HEK293T (cell line): ENCODE measurements around the gene GADD45G.

Experiments
- CTCF ChIA-PET: fragments of 350-600 bp; formaldehyde crosslinking; extraction: SDS; loops from one replicate; lab custom pipeline; 2021; ENCODE audit warnings: antibody characterized with exemption, inconsistent platforms; lab: Yijun Ruan, JAX
- POLR2A ChIA-PET: fragments of 350-600 bp; formaldehyde crosslinking; extraction: SDS; loops from one replicate; lab custom pipeline; 2020; ENCODE audit warnings: antibody characterized with exemption, inconsistent platforms; lab: Yijun Ruan, JAX
- DNase-seq: peaks from one replicate; pipeline ENCODE4 v3.0.0; 2012; ENCODE audit warnings: mixed read lengths; ENCODE audit errors: extremely low spot score
- ARNT ChIP-seq: fragments of 450-650 bp; IDR thresholded peaks from 2 replicates; pipeline ENCODE4 v1.6.1; 2017; ENCODE audit warnings: mild to moderate bottlenecking
- BHLHE40 ChIP-seq: fragments of 450-650 bp; IDR thresholded peaks from 2 replicates; pipeline ENCODE4 v1.6.1; 2016; ENCODE audit warnings: mild to moderate bottlenecking, moderate library complexity, borderline replicate concordance
- CTBP1 ChIP-seq: fragments of 450-650 bp; IDR thresholded peaks from 2 replicates; pipeline ENCODE4 v1.6.1; 2016; ENCODE audit warnings: borderline replicate concordance
- ELF4 ChIP-seq: fragments of 450-650 bp; IDR thresholded peaks from 2 replicates; pipeline ENCODE4 v1.6.1; 2017; ENCODE audit warnings: antibody characterized with exemption
- FOXA1 ChIP-seq: fragments of 450-650 bp; IDR thresholded peaks from 2 replicates; pipeline ENCODE4 v1.6.1; 2016; ENCODE audit warnings: mild to moderate bottlenecking
- FOXK2 ChIP-seq: fragments of 450-650 bp; IDR thresholded peaks from 2 replicates; pipeline ENCODE4 v1.6.1; 2016; ENCODE audit warnings: mild to moderate bottlenecking
- FOXM1 ChIP-seq: fragments of 450-650 bp; IDR thresholded peaks from 2 replicates; pipeline ENCODE4 v1.6.1; 2017; ENCODE audit warnings: mild to moderate bottlenecking, borderline replicate concordance
- HDGF ChIP-seq: fragments of 450-650 bp; IDR thresholded peaks from 2 replicates; pipeline ENCODE4 v1.6.1; 2017; ENCODE audit warnings: antibody characterized with exemption, borderline replicate concordance
- L3MBTL2 ChIP-seq: fragments of 450-650 bp; conservative IDR thresholded peaks from 2 replicates; pipeline ENCODE4 v1.6.1; 2016; ENCODE audit warnings: mild to moderate bottlenecking
- LEF1 ChIP-seq: fragments of 450-650 bp; IDR thresholded peaks from 2 replicates; pipeline ENCODE4 v1.6.1; 2017; ENCODE audit warnings: mild to moderate bottlenecking, borderline replicate concordance
- NFRKB ChIP-seq: fragments of 450-650 bp; IDR thresholded peaks from 2 replicates; pipeline ENCODE4 v1.6.1; 2016; ENCODE audit warnings: mild to moderate bottlenecking, moderate library complexity
- PKNOX1 ChIP-seq: fragments of 450-650 bp; IDR thresholded peaks from 2 replicates; pipeline ENCODE4 v1.6.1; 2016
- SP1 ChIP-seq: fragments of 450-650 bp; IDR thresholded peaks from 2 replicates; pipeline ENCODE4 v1.6.1; 2017
- SUZ12 ChIP-seq: fragments of 450-650 bp; IDR thresholded peaks from 2 replicates; pipeline ENCODE4 v1.6.1; 2016; ENCODE audit warnings: mild to moderate bottlenecking
- TARDBP ChIP-seq: fragments of 450-650 bp; IDR thresholded peaks from 2 replicates; pipeline ENCODE4 v1.6.1; 2016
- ZNF384 ChIP-seq: fragments of 450-650 bp; IDR thresholded peaks from 2 replicates; pipeline ENCODE4 v1.6.1; 2016

Gene GADD45G

GRCh38 chr9:89630508-89630907, 25.7 kb downstream of the GADD45G start:
- TF ChIP-seq NFRKB (no peak), BHLHE40 (no peak), FOXM1 (no peak), PKNOX1 (no peak), ARNT (no peak), FOXK2 (no peak), L3MBTL2 (no peak), TARDBP (no peak), CTBP1 (no peak)
- POLR2A ChIA-PET: no interaction called here
- CTCF ChIA-PET: no interaction called here
- DNase-seq: no peak

GRCh38 chr9:89631384-89631783, 26.6 kb downstream of the GADD45G start:
- TF ChIP-seq BHLHE40 (no peak), SP1 (no peak), ZNF384 (no peak), TARDBP (no peak), HDGF (no peak), NFRKB (no peak), L3MBTL2 (no peak), CTBP1 (no peak), FOXM1 (no peak), FOXA1 (no peak), FOXK2 (no peak), ELF4 (no peak), PKNOX1 (no peak), LEF1 (no peak)
- no peak for DNase-seq
- ChIA-PET POLR2A (no interaction called here), CTCF (no interaction called here)

- POLR2A ChIA-PET: no interaction called here
- CTCF ChIA-PET: no interaction called here
- TF ChIP-seq FOXK2: no peak
- TF ChIP-seq FOXA1: no peak
- no peak for TF ChIP-seq BHLHE40
- TF ChIP-seq ELF4: no peak
- no peak for TF ChIP-seq FOXM1
- TF ChIP-seq LEF1: no peak
- TF ChIP-seq TARDBP: no peak
- no peak for TF ChIP-seq CTBP1
- TF ChIP-seq HDGF: no peak
- TF ChIP-seq SP1: no peak
- no peak for TF ChIP-seq NFRKB
- no peak for TF ChIP-seq PKNOX1
- no peak for DNase-seq
Observed at GRCh38 chr9:89632192-89632733, 27.5 kb downstream of the GADD45G start.

- DNase-seq: no peak
- TF ChIP-seq PKNOX1 (no peak), BHLHE40 (no peak), SUZ12 (no peak), HDGF (no peak), FOXM1 (no peak), ZNF384 (no peak), L3MBTL2 (no peak), FOXK2 (no peak), NFRKB (no peak), ARNT (no peak), LEF1 (no peak), CTBP1 (no peak), TARDBP (no peak), ELF4 (no peak), FOXA1 (no peak), SP1 (no peak)
- CTCF ChIA-PET: no interaction called here
- POLR2A ChIA-PET: no interaction called here
Observed at GRCh38 chr9:89632736-89633135, 27.9 kb downstream of the GADD45G start.

- CTCF ChIA-PET: no interaction called here
- TF ChIP-seq ARNT (no peak), BHLHE40 (no peak), FOXK2 (no peak), CTBP1 (no peak), TARDBP (no peak), HDGF (no peak), ELF4 (no peak), PKNOX1 (no peak), NFRKB (no peak)
- DNase-seq: no peak
- POLR2A ChIA-PET: no interaction called here
Observed at GRCh38 chr9:89633404-89633803, 28.6 kb downstream of the GADD45G start.

- POLR2A ChIA-PET: no interaction called here
- no peak for TF ChIP-seq L3MBTL2
- DNase-seq: no peak
- CTCF ChIA-PET: no interaction called here
Observed at GRCh38 chr9:89633920-89634319, 29.1 kb downstream of the GADD45G start.
